SK-N-SH (cell line): Measurements from ENCODE around the gene DNTT. TPM values are rescaled to one million over a fixed set of nuclear protein-coding genes. Genes with fewer than 3 reads are reported as not detected.

Experiments
- CTCF ChIA-PET: fragments of 300-600, 350-600 bp; formaldehyde crosslinking; extraction: SDS; loops from one replicate; lab custom pipeline; 2021; lab: Yijun Ruan, JAX
- POLR2A ChIA-PET: fragments of 350-600 bp; sonication (Branson Sonifier 250); formaldehyde crosslinking; extraction: SDS; loops from one replicate; lab custom pipeline; 2020; ENCODE audit warnings: antibody characterized with exemption, inconsistent platforms; lab: Yijun Ruan, JAX
- DNase-seq: peaks from one replicate; pipeline ENCODE4 v3.0.0; 2012
- H2AFZ ChIP-seq: fragments of 200-600 bp; sonication (generic); 2 replicates; pipeline ENCODE4 v1.8.1; 2016; ENCODE audit warnings: antibody characterized with exemption, mild to moderate bottlenecking, low read depth
- H3F3A ChIP-seq: fragments of 200-600 bp; sonication (generic); replicated peaks from 2 replicates; pipeline ENCODE3; 2016; ENCODE audit warnings: antibody characterized with exemption, mild to moderate bottlenecking; ENCODE audit not compliant: insufficient read depth
- H3K27ac ChIP-seq, 2 experiments: fragments of 200-500 bp in 1 of 2; fragments of 200-600 bp in 1 of 2; sonication (Bioruptor generic) in 1 of 2; sonication (generic), shearing (Covaris generic) in 1 of 2; 2 replicates each; pipeline versions ENCODE4 v1.5.1 to v1.6.1; 2014 to 2016; ENCODE audit warnings: low read depth in 2 of 2, inconsistent platforms in 1 of 2, low read length in 1 of 2, mild to moderate bottlenecking in 1 of 2, mixed read lengths in 1 of 2
- H3K27me3 ChIP-seq: fragments of 200-600 bp; sonication (generic), shearing (Covaris generic); 2 replicates; pipeline ENCODE4 v1.6.1; 2016; ENCODE audit warnings: mixed run types; ENCODE audit not compliant: insufficient read depth
- H3K36me3 ChIP-seq, 2 experiments: fragments of 200-500 bp in 1 of 2; fragments of 200-600 bp in 1 of 2; sonication (Bioruptor generic) in 1 of 2; sonication (generic) in 1 of 2; replicated peaks in 1 of 2; 2 replicates each; pipeline versions ENCODE3 to v1.5.1; 2014 to 2016; ENCODE audit warnings: low read length in 1 of 2, mild to moderate bottlenecking in 1 of 2; ENCODE audit not compliant: insufficient read depth in 2 of 2, control insufficient read depth in 1 of 2
- H3K4me1 ChIP-seq, 2 experiments: fragments of 200-500 bp in 1 of 2; fragments of 200-600 bp in 1 of 2; sonication (Bioruptor generic) in 1 of 2; sonication (generic), shearing (Covaris generic) in 1 of 2; 2 replicates each; pipeline versions ENCODE4 v1.5.1 to v1.6.1; 2014 to 2016; ENCODE audit warnings: low read depth in 1 of 2, low read length in 1 of 2, mixed run types in 1 of 2; ENCODE audit not compliant: insufficient read depth in 2 of 2, control insufficient read depth in 1 of 2
- H3K4me2 ChIP-seq: fragments of 200-600 bp; sonication (generic), shearing (Covaris generic); 2 replicates; pipeline ENCODE4 v1.6.1; 2017; ENCODE audit warnings: mixed run types
- H3K4me3 ChIP-seq, 2 experiments: fragments of 200-500 bp in 1 of 2; fragments of 200-600 bp in 1 of 2; sonication (Bioruptor generic) in 1 of 2; sonication (generic), shearing (Covaris generic) in 1 of 2; 2 replicates each; pipeline versions ENCODE4 v1.5.1 to v1.8.1; 2014 to 2016; ENCODE audit warnings: low read depth in 2 of 2, inconsistent platforms in 1 of 2, low read length in 1 of 2, mild to moderate bottlenecking in 1 of 2, mixed read lengths in 1 of 2, moderate library complexity in 1 of 2
- H3K79me2 ChIP-seq: fragments of 200-600 bp; sonication (generic); 2 replicates; pipeline ENCODE4 v1.8.1; 2017; ENCODE audit warnings: mild to moderate bottlenecking; ENCODE audit not compliant: insufficient read depth
- H3K9ac ChIP-seq: fragments of 200-600 bp; sonication (generic); 2 replicates; pipeline ENCODE4 v1.6.1; 2017; ENCODE audit warnings: mixed run types
- H3K9me2 ChIP-seq: fragments of 200-600 bp; sonication (generic); 2 replicates; pipeline ENCODE4 v1.6.1; 2017; ENCODE audit warnings: mixed run types
- H3K9me3 ChIP-seq: fragments of 200-600 bp; sonication (generic); 2 replicates; pipeline ENCODE4 v1.6.1; 2017; ENCODE audit warnings: mixed run types, mild to moderate bottlenecking, moderate library complexity
- H4K20me1 ChIP-seq: fragments of 200-600 bp; sonication (generic); 2 replicates; pipeline ENCODE4 v1.6.1; 2017; ENCODE audit warnings: mild to moderate bottlenecking, mixed run types; ENCODE audit not compliant: insufficient read depth
- ELF1 ChIP-seq: IDR thresholded peaks from 2 replicates; pipeline ENCODE4 v1.4.0; 2012
- EZH2phosphoT487 ChIP-seq: fragments of 200-600 bp; sonication (generic); IDR thresholded peaks from 2 replicates; pipeline ENCODE4 v1.6.1; 2017; ENCODE audit warnings: low read depth, mixed run types, mild to moderate bottlenecking, antibody characterized with exemption, moderate library complexity, borderline replicate concordance
- GABPA ChIP-seq: IDR thresholded peaks from 2 replicates; pipeline ENCODE4 v1.4.0; 2012; ENCODE audit warnings: low read depth, mild to moderate bottlenecking
- GATA2 ChIP-seq: sonication (generic); formaldehyde crosslinking; IDR thresholded peaks from 2 replicates; pipeline ENCODE4 v1.5.0; 2020; ENCODE audit warnings: mild to moderate bottlenecking, missing genetic modification reagents
- IRF3 ChIP-seq: fragments of 150-350 bp; IDR thresholded peaks from 2 replicates; pipeline ENCODE4 v1.6.1; 2016; ENCODE audit warnings: mild to moderate bottlenecking, low read depth, low read length
- MAX ChIP-seq: IDR thresholded peaks from 2 replicates; pipeline ENCODE4 v1.4.0; 2012; ENCODE audit warnings: low read depth
- MEF2A ChIP-seq: IDR thresholded peaks from 2 replicates; pipeline ENCODE4 v1.4.0; 2012; ENCODE audit warnings: low read depth, borderline replicate concordance
- MXI1 ChIP-seq: IDR thresholded peaks from 2 replicates; pipeline ENCODE4 v1.6.1; 2012; ENCODE audit warnings: mild to moderate bottlenecking, low read depth, low read length, improper control_type of control experiment
- PBX3 ChIP-seq: IDR thresholded peaks from 2 replicates; pipeline ENCODE4; 2012
- POLR2AphosphoS5 ChIP-seq: IDR thresholded peaks from 2 replicates; pipeline ENCODE4 v1.6.1; 2012; ENCODE audit warnings: low read depth, low read length
- RCOR1 ChIP-seq: fragments of 150-350 bp; IDR thresholded peaks from 2 replicates; pipeline ENCODE4 v1.6.1; 2017; ENCODE audit warnings: antibody characterized with exemption, low read length
- REST ChIP-seq: IDR thresholded peaks from 2 replicates; pipeline ENCODE4 v1.6.1; 2012; ENCODE audit warnings: mild to moderate bottlenecking, low read depth, low read length, moderate library complexity
- RFX5 ChIP-seq: IDR thresholded peaks from 2 replicates; pipeline ENCODE4 v1.6.1; 2012; ENCODE audit warnings: mild to moderate bottlenecking, improper control_type of control experiment, low read length
- RXRA ChIP-seq: IDR thresholded peaks from 2 replicates; pipeline ENCODE4 v1.4.0; 2012; ENCODE audit warnings: low read depth, mild to moderate bottlenecking, borderline replicate concordance
- SIN3A ChIP-seq: IDR thresholded peaks from 2 replicates; pipeline ENCODE4 v1.6.1; 2012; ENCODE audit warnings: low read depth, mild to moderate bottlenecking, low read length, moderate library complexity, borderline replicate concordance
- SMC3 ChIP-seq: IDR thresholded peaks from 2 replicates; pipeline ENCODE4 v1.6.1; 2012; ENCODE audit warnings: low read depth, low read length, improper control_type of control experiment
- TAF1 ChIP-seq: IDR thresholded peaks from 2 replicates; pipeline ENCODE4 v1.6.1; 2012; ENCODE audit warnings: low read depth, mild to moderate bottlenecking, low read length, moderate library complexity, borderline replicate concordance
- TCF12 ChIP-seq: IDR thresholded peaks from 2 replicates; pipeline ENCODE4 v1.4.0; 2012
- TEAD4 ChIP-seq: IDR thresholded peaks from 2 replicates; pipeline ENCODE4 v1.4.0; 2012; ENCODE audit warnings: mild to moderate bottlenecking, borderline replicate concordance; ENCODE audit not compliant: insufficient read depth
- USF1 ChIP-seq: IDR thresholded peaks from 2 replicates; pipeline ENCODE4 v1.4.0; 2012; ENCODE audit warnings: low read depth, borderline replicate concordance
- USF2 ChIP-seq: fragments of 150-350 bp; IDR thresholded peaks from 2 replicates; pipeline ENCODE4 v1.6.1; 2017; ENCODE audit warnings: antibody characterized with exemption, low read length, low read depth, borderline replicate concordance
- YY1 ChIP-seq: IDR thresholded peaks from 2 replicates; pipeline ENCODE4 v1.4.0; 2012; ENCODE audit warnings: low read depth, mild to moderate bottlenecking
- WGBS: methylation state at CpG from one replicate; pipeline ENCODE4 v1.1.6; 2017; ENCODE audit warnings: low lambda C conversion rate; 5-methylcytosine and 5-hydroxymethylcytosine counted together
- polyA plus RNA-seq, 3 experiments: library from polyadenylated mRNA; depleted of rRNA; stranded (reverse); fragments of >200 nt; gene quantifications; 2 replicates each; pipeline ENCODE4 v1.2.3, GENCODE V29; 2012

Gene DNTT
- polyA plus RNA-seq, 1 of the 3 experiments (the other 2 are of a cell fraction) = not detected

GRCh38 chr10:96345222-96345621 lies 41.0 kb downstream of the DNTT start (continued):
- TF ChIP-seq USF2 (no peak), GABPA (no peak), RXRA (no peak), RFX5 (no peak)

- Histone ChIP-seq H3K27me3 (no peaks in the 10 kb centered on the region; the same call in 1 of the 2 replicates), H3K9me2 (no peaks in the 10 kb centered on the region; the same call in 1 of the 2 replicates), H3F3A (no peaks in the 10 kb centered on the region), H3K4me2 (no peak overlapping the region), H3K79me2 (no peaks in the 10 kb centered on the region), H3K4me1 (no peaks in the 10 kb centered on the region), H3K36me3 (no peaks in the 10 kb centered on the region), H3K9me3 (no peaks in the 10 kb centered on the region), H3K9ac (no peak overlapping the region), H3K27ac (no peak overlapping the region), H2AFZ (no peak overlapping the region), H3K4me3 (no peak overlapping the region), H4K20me1 (no peaks in the 10 kb centered on the region)
- POLR2A ChIA-PET = no interaction called here
- no peak for DNase-seq
- WGBS = 0% methylated on average over 1 of the region's 1 CpG
- CTCF ChIA-PET = interaction anchor here (1.4 to 2.6 kb wide), 3 partner anchors 12 to 329 kb away, joined by 4 to 14 read pairs (median 6); no protein-coding TSS in a partner anchor
- no peak for TF ChIP-seq RCOR1
- TF ChIP-seq TAF1 = no peak
- no peak for TF ChIP-seq MAX
- TF ChIP-seq GATA2 (CRISPR knock-in tag) = no peak
- TF ChIP-seq SIN3A = no peak
- no peak for TF ChIP-seq PBX3
- TF ChIP-seq MXI1 = no peak
- no peak for TF ChIP-seq RXRA
- TF ChIP-seq SMC3 = no peak
- no peak for TF ChIP-seq MEF2A
- no peak for TF ChIP-seq YY1
- TF ChIP-seq REST = no peak
- TF ChIP-seq USF1 = no peak
- no peak for TF ChIP-seq ELF1
- TF ChIP-seq POLR2AphosphoS5 = no peak
- no peak for TF ChIP-seq TCF12
- TF ChIP-seq TEAD4 = no peak
- TF ChIP-seq EZH2phosphoT487 = no peak
- no peak for TF ChIP-seq IRF3
These were observed 42.1 kb downstream of the DNTT start for GRCh38 chr10:96346295-96346694.
